ENCODE measurements around the gene FKBP5.

GRCh38 chr6:35662999-35663398 lies 25.7 kb downstream of the FKBP5 start:
- TF ChIP-seq CTCF (IDR thresholded peaks at IDR 0.05; ENCODE audit: insufficient read depth, low read length) (no peak), POLR2AphosphoS5 (IDR thresholded peaks at IDR 0.05; ENCODE audit: low read depth) (no peak), REST (IDR thresholded peaks at IDR 0.05; ENCODE audit: insufficient replicate concordance, low read depth) (no peak), SPI1 (IDR thresholded peaks at IDR 0.05; ENCODE audit: borderline replicate concordance, low read depth) (no peak), GABPA (IDR thresholded peaks at IDR 0.05; ENCODE audit: low read depth) (no peak)
